ENCODE measurements around the gene MAFG.

MAFG gene

GRCh38 chr17:81939881-81940385, 12.4 kb upstream of the MAFG start:
- TF ChIP-seq POLR2A (IDR thresholded peaks at IDR 0.05; ENCODE audit: low read depth, low read length), result no peak
- no peak for TF ChIP-seq PAX5 (IDR thresholded peaks at IDR 0.05; ENCODE audit: insufficient read depth, low read length, severe bottlenecking)
- no peak for DNase-seq (ENCODE audit: insufficient read length, low spot score)
- FAIRE-seq, result no peak

- FAIRE-seq, result no peak
- DNase-seq (ENCODE audit: insufficient read length, low spot score), result no peak
- no peak for TF ChIP-seq PAX5 (IDR thresholded peaks at IDR 0.05; ENCODE audit: insufficient read depth, low read length, severe bottlenecking)
- TF ChIP-seq SPI1 (IDR thresholded peaks at IDR 0.05; ENCODE audit: low read depth, low read length), result no peak
- no peak for TF ChIP-seq POLR2AphosphoS5 (IDR thresholded peaks at IDR 0.05; ENCODE audit: low read depth, low read length)
- TF ChIP-seq TAF1 (IDR thresholded peaks at IDR 0.05; ENCODE audit: low read depth, low read length), result no peak
- TF ChIP-seq POU2F2 (IDR thresholded peaks at IDR 0.05; ENCODE audit: low read depth, low read length), result no peak
- no peak for TF ChIP-seq POLR2A (IDR thresholded peaks at IDR 0.05; ENCODE audit: low read depth, low read length)
Observed at GRCh38 chr17:81939218-81939617, 11.7 kb upstream of the MAFG start.

GRCh38 chr17:81935709-81936084, 8.2 kb upstream of the MAFG start:
- no peak for FAIRE-seq
- no peak for DNase-seq (ENCODE audit: insufficient read length, low spot score)
- TF ChIP-seq POU2F2 (IDR thresholded peaks at IDR 0.05; ENCODE audit: low read depth, low read length) (no peak), POLR2AphosphoS5 (IDR thresholded peaks at IDR 0.05; ENCODE audit: low read depth, low read length) (no peak), PAX5 (IDR thresholded peaks at IDR 0.05; ENCODE audit: insufficient read depth, low read length, severe bottlenecking) (no peak), SPI1 (IDR thresholded peaks at IDR 0.05; ENCODE audit: low read depth, low read length) (no peak), TAF1 (IDR thresholded peaks at IDR 0.05; ENCODE audit: low read depth, low read length) (no peak), POLR2A (IDR thresholded peaks at IDR 0.05; ENCODE audit: low read depth, low read length) (no peak)

- FAIRE-seq (no peak), DNase-seq (ENCODE audit: insufficient read length, low spot score) (no peak)
- no peak for TF ChIP-seq TAF1 (IDR thresholded peaks at IDR 0.05; ENCODE audit: low read depth, low read length)
- no peak for TF ChIP-seq SPI1 (IDR thresholded peaks at IDR 0.05; ENCODE audit: low read depth, low read length)
Observed at GRCh38 chr17:81934850-81935708, 7.5 kb upstream of the MAFG start.

- FAIRE-seq (no peak), DNase-seq (ENCODE audit: insufficient read length, low spot score) (no peak)
- no peak for TF ChIP-seq POU2F2 (IDR thresholded peaks at IDR 0.05; ENCODE audit: low read depth, low read length)
- TF ChIP-seq SPI1 (IDR thresholded peaks at IDR 0.05; ENCODE audit: low read depth, low read length), result no peak
- TF ChIP-seq TAF1 (IDR thresholded peaks at IDR 0.05; ENCODE audit: low read depth, low read length), result no peak
- no peak for TF ChIP-seq POLR2A (IDR thresholded peaks at IDR 0.05; ENCODE audit: low read depth, low read length)
- no peak for TF ChIP-seq POLR2AphosphoS5 (IDR thresholded peaks at IDR 0.05; ENCODE audit: low read depth, low read length)
- no peak for TF ChIP-seq PAX5 (IDR thresholded peaks at IDR 0.05; ENCODE audit: insufficient read depth, low read length, severe bottlenecking)
Observed at GRCh38 chr17:81934098-81934757, 6.7 kb upstream of the MAFG start.

GRCh38 chr17:81933178-81933699, 5.7 kb upstream of the MAFG start:
- DNase-seq (ENCODE audit: insufficient read length, low spot score), result no peak
- no peak for FAIRE-seq

GRCh38 chr17:81932333-81932983, 4.9 kb upstream of the MAFG start:
- no peak for DNase-seq (ENCODE audit: insufficient read length, low spot score)
- no peak for TF ChIP-seq POU2F2 (IDR thresholded peaks at IDR 0.05; ENCODE audit: low read depth, low read length)
- TF ChIP-seq TAF1 (IDR thresholded peaks at IDR 0.05; ENCODE audit: low read depth, low read length), result no peak
- no peak for TF ChIP-seq SPI1 (IDR thresholded peaks at IDR 0.05; ENCODE audit: low read depth, low read length)
- no peak for TF ChIP-seq POLR2AphosphoS5 (IDR thresholded peaks at IDR 0.05; ENCODE audit: low read depth, low read length)
- no peak for TF ChIP-seq PAX5 (IDR thresholded peaks at IDR 0.05; ENCODE audit: insufficient read depth, low read length, severe bottlenecking)
- no peak for TF ChIP-seq POLR2A (IDR thresholded peaks at IDR 0.05; ENCODE audit: low read depth, low read length)
- peak; percentile 48 for FAIRE-seq

More at GRCh38 chr17:81933178-81933699, 5.7 kb upstream of the MAFG start:
- TF ChIP-seq PAX5 (IDR thresholded peaks at IDR 0.05; ENCODE audit: insufficient read depth, low read length, severe bottlenecking), result no peak
- no peak for TF ChIP-seq POLR2A (IDR thresholded peaks at IDR 0.05; ENCODE audit: low read depth, low read length)
- TF ChIP-seq SPI1 (IDR thresholded peaks at IDR 0.05; ENCODE audit: low read depth, low read length), result no peak
- no peak for TF ChIP-seq POU2F2 (IDR thresholded peaks at IDR 0.05; ENCODE audit: low read depth, low read length)
- TF ChIP-seq TAF1 (IDR thresholded peaks at IDR 0.05; ENCODE audit: low read depth, low read length), result no peak
- no peak for TF ChIP-seq POLR2AphosphoS5 (IDR thresholded peaks at IDR 0.05; ENCODE audit: low read depth, low read length)

- no peak for TF ChIP-seq SPI1 (IDR thresholded peaks at IDR 0.05; ENCODE audit: low read depth, low read length)
- no peak for TF ChIP-seq PAX5 (IDR thresholded peaks at IDR 0.05; ENCODE audit: insufficient read depth, low read length, severe bottlenecking)
- DNase-seq (ENCODE audit: insufficient read length, low spot score), result no peak
- peak; percentile 5 for FAIRE-seq
Observed at GRCh38 chr17:81931557-81932332, 4.2 kb upstream of the MAFG start.

- no peak for DNase-seq (ENCODE audit: insufficient read length, low spot score)
- TF ChIP-seq TAF1 (IDR thresholded peaks at IDR 0.05; ENCODE audit: low read depth, low read length), result no peak
- TF ChIP-seq SPI1 (IDR thresholded peaks at IDR 0.05; ENCODE audit: low read depth, low read length), result no peak
- no peak for TF ChIP-seq POU2F2 (IDR thresholded peaks at IDR 0.05; ENCODE audit: low read depth, low read length)
- TF ChIP-seq PAX5 (IDR thresholded peaks at IDR 0.05; ENCODE audit: insufficient read depth, low read length, severe bottlenecking), result no peak
- no peak for TF ChIP-seq POLR2AphosphoS5 (IDR thresholded peaks at IDR 0.05; ENCODE audit: low read depth, low read length)
- TF ChIP-seq POLR2A (IDR thresholded peaks at IDR 0.05; ENCODE audit: low read depth, low read length), result no peak
- no peak for FAIRE-seq
Observed at GRCh38 chr17:81931189-81931556, 3.6 kb upstream of the MAFG start.

Measured in GM12891 (cell line).